Measurements from ENCODE around the gene ANKRD40.

ANKRD40 gene

GRCh38 chr17:50684612-50685333 lies 22.9 kb downstream of the ANKRD40 start:
- no peak overlapping the region for H3K4me2 ChIP-seq (ENCODE audit: low read depth, low read length)

GRCh38 chr17:50684288-50684611 lies 23.5 kb downstream of the ANKRD40 start:
- no peaks in the 10 kb centered on the region for H3K4me1 ChIP-seq (ENCODE audit: low read length)
- H3K9ac ChIP-seq (ENCODE audit: low read length): no peak overlapping the region
- no peak for TF ChIP-seq EZH2 (optimal IDR thresholded peaks at IDR 0.05; ENCODE audit: low read depth, low read length)
- no peak for TF ChIP-seq EZH2phosphoT487 (IDR thresholded peaks at IDR 0.05; ENCODE audit: low read length)
- TF ChIP-seq CTCF (IDR thresholded peaks at IDR 0.05; ENCODE audit: low read length): no peak
- H3F3A ChIP-seq (ENCODE audit: insufficient read depth, low read length): no peaks in the 10 kb centered on the region
- H2AFZ ChIP-seq (ENCODE audit: low read length): no peak overlapping the region
- H3K4me3 ChIP-seq (ENCODE audit: low read length): no peak overlapping the region
- DNase-seq: no peak
- no peaks in the 10 kb centered on the region for H3K36me3 ChIP-seq (replicated peaks; ENCODE audit: insufficient read depth, low read length)
- no peak overlapping the region for H3K27ac ChIP-seq (ENCODE audit: low read length)
- no peak overlapping the region for H3K4me2 ChIP-seq (ENCODE audit: low read depth, low read length)
- H3K9me3 ChIP-seq (replicated peaks; ENCODE audit: insufficient read depth, low read length): no peaks in the 10 kb centered on the region
- no peaks in the 10 kb centered on the region for H4K20me1 ChIP-seq (ENCODE audit: insufficient read depth, low read length)
- H3K9me2 ChIP-seq (replicated peaks; ENCODE audit: insufficient read depth, low read length): no peaks in the 10 kb centered on the region
- 0 out of 2 replicates have a peak, but pooled peaks cover 8% of the 10 kb centered on the region for H3K27me3 ChIP-seq (replicated peaks; ENCODE audit: insufficient read depth, low read length)
- H3K79me2 ChIP-seq (ENCODE audit: low read length): no peaks in the 10 kb centered on the region

More at GRCh38 chr17:50684612-50685333, 22.9 kb downstream of the ANKRD40 start:
- no peaks in the 10 kb centered on the region for H3K36me3 ChIP-seq (replicated peaks; ENCODE audit: insufficient read depth, low read length)
- no peaks in the 10 kb centered on the region for H3K9me2 ChIP-seq (replicated peaks; ENCODE audit: insufficient read depth, low read length)
- no peaks in the 10 kb centered on the region for H3K79me2 ChIP-seq (ENCODE audit: low read length)
- no peak overlapping the region for H3K9ac ChIP-seq (ENCODE audit: low read length)
- no peaks in the 10 kb centered on the region for H3F3A ChIP-seq (ENCODE audit: insufficient read depth, low read length)
- H3K27me3 ChIP-seq (replicated peaks; ENCODE audit: insufficient read depth, low read length): 0 out of 2 replicates have a peak, but pooled peaks cover 8% of the 10 kb centered on the region
- no peaks in the 10 kb centered on the region for H3K4me1 ChIP-seq (ENCODE audit: low read length)
- H3K9me3 ChIP-seq (replicated peaks; ENCODE audit: insufficient read depth, low read length): no peaks in the 10 kb centered on the region
- H3K27ac ChIP-seq (ENCODE audit: low read length): no peak overlapping the region
- H2AFZ ChIP-seq (ENCODE audit: low read length): no peak overlapping the region
- TF ChIP-seq EZH2 (optimal IDR thresholded peaks at IDR 0.05; ENCODE audit: low read depth, low read length): no peak
- no peak for DNase-seq
- H3K4me3 ChIP-seq (ENCODE audit: low read length): no peak overlapping the region
- no peaks in the 10 kb centered on the region for H4K20me1 ChIP-seq (ENCODE audit: insufficient read depth, low read length)

GRCh38 chr17:50683434-50684287 lies 24.1 kb downstream of the ANKRD40 start:
- Histone ChIP-seq H4K20me1 (ENCODE audit: insufficient read depth, low read length) (no peaks in the 10 kb centered on the region), H3K9me2 (replicated peaks; ENCODE audit: insufficient read depth, low read length) (no peaks in the 10 kb centered on the region), H3K4me1 (ENCODE audit: low read length) (no peaks in the 10 kb centered on the region), H3K27me3 (replicated peaks; ENCODE audit: insufficient read depth, low read length) (0 out of 2 replicates have a peak, but pooled peaks cover 8% of the 10 kb centered on the region), H3K79me2 (ENCODE audit: low read length) (no peaks in the 10 kb centered on the region), H3K27ac (ENCODE audit: low read length) (no peak overlapping the region), H3K4me3 (ENCODE audit: low read length) (no peak overlapping the region), H3K36me3 (replicated peaks; ENCODE audit: insufficient read depth, low read length) (no peaks in the 10 kb centered on the region), H3F3A (ENCODE audit: insufficient read depth, low read length) (no peaks in the 10 kb centered on the region), H3K9me3 (replicated peaks; ENCODE audit: insufficient read depth, low read length) (no peaks in the 10 kb centered on the region), H3K9ac (ENCODE audit: low read length) (no peak overlapping the region), H3K4me2 (ENCODE audit: low read depth, low read length) (no peak overlapping the region), H2AFZ (ENCODE audit: low read length) (no peak overlapping the region)
- TF ChIP-seq CTCF (IDR thresholded peaks at IDR 0.05; ENCODE audit: low read length): no peak
- TF ChIP-seq EZH2phosphoT487 (IDR thresholded peaks at IDR 0.05; ENCODE audit: low read length): no peak
- no peak for TF ChIP-seq EZH2 (optimal IDR thresholded peaks at IDR 0.05; ENCODE audit: low read depth, low read length)
- no peak for DNase-seq

All from MM.1S (cell line).